Colon (tissue), 2 donors: Measurements from ENCODE around the gene CD2AP.
"Not testable (repeated sequence)": the region's sequence is repeated elsewhere in the genome, so short reads cannot be mapped to it uniquely, and the experiment has no call there.

Experiments used
- FAIRE-seq: peaks from 2 replicates; lab custom pipeline; 2012; peaks lifted over from hg19 to GRCh38; lab: Jason Lieb, UNC
- donor health status: control.
- donor health status: control.

CD2AP gene

DNA sequence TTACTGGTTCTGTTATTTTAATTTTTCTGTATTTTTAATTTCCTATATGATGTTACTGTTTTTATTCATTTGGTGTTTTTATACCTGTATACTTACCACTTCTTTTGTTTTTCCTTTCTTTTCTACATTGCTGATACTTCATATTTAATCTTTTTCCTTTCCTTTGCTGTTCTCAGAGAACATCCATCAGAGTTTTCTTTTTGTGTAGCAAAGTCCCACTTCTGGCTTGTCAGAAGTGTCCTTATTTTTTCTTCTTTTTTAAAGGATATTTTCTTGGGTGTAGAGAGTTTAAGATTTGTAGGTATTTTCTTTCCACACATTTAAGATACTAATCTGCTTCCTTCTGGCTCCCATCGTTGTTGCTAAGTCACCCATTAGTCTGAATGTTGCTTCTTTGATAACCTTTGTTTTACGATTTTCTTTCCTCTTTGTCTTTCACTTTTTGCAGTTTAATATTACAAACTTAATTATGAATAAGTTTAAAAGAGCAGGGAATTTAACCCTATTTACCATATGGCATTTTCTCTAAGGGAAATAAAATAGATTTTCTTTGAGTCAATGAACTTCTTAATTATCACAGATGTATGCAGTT is 18.5 kb downstream of the CD2AP start:
- peak; percentile 73 for FAIRE-seq

DNA sequence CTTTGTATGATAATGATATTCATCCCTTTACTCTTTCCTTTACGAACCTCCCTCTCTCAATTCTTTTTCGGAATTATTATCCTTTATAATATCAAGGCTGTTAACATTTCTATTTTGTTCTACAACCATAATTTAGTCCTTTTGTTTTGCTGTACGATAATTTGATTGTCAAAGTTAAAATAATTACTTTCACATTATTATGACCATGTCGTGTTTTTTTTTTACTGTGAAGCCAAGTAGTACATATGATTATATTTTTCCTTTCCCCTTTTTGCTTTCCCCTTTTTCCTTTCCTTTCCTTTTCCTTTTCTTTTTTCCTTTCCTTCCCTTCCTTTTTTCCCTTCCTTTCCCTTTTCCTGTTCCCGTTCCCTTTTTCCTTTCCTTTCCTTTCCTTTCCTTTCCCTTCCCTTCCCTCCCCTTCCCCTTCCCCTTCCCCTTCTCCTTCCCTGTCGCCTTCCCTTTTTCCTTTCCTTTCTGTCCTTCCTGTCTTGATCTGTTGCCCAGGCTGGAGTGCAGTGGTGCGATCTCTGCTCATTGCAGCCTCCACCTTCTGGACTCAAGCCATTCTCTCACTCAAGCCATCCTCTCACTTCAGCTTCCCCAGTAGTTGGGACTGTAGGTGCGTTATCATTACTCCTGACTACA is 19.5 kb downstream of the CD2AP start:
- no peak for FAIRE-seq

DNA sequence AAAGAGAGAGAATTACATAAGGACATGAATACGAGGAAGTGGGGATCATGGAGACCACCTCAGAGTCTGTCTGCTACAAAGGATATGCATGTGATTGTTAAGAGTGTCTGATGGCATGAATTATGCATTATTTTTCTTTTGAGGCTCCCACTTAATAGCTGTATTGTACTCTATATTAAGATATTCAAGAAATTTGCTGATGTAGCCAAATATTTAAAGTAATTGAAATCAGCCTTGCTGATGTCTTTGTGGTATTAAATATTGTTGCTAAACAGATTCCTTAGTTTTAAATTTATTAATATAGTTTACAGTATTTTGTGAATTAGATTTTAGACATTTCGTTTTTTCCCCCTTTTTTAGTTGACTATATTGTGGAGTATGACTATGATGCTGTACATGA is 25.3 kb downstream of the CD2AP start:
- FAIRE-seq = no peak

DNA sequence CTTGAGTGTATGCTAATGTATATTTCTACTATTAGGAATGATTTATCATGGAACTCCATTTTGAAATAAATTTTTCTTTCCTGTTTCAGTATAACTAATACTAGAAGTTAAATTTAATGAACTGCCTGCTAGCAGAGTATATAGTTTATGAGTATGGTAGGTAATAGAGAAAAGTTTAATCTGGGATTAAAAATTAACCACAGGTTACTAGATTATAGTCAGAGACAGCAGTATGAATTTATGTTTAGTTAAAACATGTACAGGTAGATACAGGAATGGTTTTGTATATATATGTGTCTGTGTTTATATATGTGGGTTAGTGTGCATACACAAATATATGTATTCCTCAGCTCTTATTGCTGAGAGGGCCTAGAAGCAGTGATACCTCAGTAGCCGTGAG is 32.3 kb downstream of the CD2AP start:
- peak; percentile 71 for FAIRE-seq

DNA sequence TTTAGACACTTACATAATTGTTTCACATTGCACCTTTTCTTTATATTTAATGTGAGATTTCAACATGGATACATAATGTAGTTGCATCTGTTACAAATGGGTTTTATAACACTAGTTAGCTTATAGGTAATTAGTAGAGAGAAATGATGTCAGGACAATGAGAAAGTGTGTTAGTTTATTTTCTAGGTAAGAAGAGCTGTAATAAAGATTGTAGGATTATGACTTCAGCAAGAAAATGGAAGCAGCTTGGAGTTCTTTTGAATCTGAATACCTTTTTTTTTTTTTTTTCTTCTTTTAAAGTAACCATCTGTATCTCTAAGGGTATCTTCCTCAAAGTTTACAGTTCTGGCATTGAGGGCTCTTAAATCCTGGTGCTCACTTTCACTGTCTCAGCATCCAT is 35.3 kb downstream of the CD2AP start:
- no peak for FAIRE-seq

DNA sequence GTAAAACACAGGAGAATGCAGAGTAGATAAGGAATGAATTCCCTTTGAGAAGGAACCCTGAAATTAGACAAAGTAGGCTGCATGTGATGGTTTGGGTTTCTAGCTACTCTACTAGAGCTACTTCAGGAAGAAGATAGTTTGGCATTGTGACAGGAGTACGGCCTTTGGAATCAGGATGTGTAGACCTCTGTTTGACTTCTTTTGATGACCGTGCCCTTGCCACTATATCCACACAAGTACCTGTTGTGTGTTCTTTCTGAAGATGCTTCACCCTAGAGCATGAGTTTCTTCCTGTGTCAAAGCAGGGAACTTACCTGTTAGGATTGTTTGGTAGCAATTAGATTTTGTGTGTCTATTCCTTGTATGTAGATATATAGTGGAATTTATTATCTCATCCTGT is 41.7 kb downstream of the CD2AP start:
- no peak for FAIRE-seq

DNA sequence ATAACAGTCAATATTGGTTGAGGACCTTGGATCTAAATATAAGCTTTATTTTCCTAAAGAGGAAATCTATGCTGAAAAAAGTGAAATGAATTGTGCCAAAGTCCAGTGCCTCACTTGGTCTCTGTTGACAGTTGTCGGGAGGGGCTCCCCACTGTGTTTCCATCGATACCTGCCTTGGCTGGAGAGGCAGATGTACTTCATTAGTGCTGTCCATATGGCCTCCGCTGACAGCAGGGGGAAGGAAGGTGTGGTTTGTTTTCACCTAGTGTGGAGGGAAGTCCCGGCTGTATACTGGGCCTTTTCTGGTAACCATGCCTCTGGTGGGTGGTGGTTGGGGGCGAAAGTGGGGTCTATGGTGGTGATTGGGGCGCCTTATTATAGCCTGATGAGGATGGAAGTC is 42.7 kb downstream of the CD2AP start:
- FAIRE-seq = no peak

DNA sequence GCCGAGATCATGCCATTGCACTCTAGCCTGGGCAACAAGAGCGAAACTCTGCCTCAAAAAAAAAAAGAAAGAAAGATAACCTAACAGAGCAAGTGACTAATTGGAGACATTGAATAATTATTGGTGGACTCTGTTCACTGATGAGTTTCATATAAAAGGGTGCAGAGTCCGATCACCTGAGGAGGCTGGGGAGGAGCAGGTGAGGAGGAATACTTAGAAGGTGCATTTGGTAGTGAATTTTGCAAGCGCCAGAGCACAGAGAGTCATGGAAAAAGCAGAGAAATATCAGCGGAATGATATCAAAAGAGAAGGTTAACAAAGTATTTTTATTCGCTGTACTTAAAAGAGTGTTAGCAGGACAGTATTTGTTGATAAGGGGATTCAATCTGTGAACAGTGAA is 44.4 kb downstream of the CD2AP start:
- no peak for FAIRE-seq

DNA sequence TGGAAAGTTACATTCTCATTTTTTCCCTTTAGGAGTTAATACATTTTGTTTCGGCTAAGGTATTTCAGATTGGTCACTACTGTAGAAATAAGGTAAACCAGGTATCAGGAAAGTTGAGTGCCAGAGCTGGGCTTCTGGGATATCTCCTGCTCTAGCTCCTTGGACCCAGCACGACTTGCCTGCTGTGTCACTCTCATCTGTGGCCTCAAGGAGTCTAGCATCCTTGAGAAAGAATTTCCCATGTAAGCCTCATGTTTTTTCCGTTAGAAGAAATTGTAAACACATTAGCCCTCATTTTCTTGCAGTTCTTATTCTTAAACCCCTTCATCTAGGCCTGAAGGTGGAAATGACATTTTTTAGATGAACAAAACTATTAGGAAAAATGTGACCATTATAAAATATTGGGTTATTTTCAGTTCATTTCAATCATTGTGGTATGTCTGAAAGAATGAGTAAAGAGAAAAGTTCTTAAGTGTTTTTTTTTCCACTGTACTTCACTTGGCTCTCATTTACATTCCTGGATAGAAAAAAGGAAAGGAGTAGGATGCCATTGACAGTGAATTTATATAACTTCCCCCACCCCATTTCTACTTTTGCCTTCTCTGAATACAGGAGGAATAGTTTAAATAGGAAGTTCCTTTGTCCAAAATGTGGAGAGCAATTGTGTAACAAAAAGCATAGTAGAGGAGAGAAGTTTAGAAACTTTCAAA is 46.7 kb downstream of the CD2AP start:
- no peak for FAIRE-seq

DNA sequence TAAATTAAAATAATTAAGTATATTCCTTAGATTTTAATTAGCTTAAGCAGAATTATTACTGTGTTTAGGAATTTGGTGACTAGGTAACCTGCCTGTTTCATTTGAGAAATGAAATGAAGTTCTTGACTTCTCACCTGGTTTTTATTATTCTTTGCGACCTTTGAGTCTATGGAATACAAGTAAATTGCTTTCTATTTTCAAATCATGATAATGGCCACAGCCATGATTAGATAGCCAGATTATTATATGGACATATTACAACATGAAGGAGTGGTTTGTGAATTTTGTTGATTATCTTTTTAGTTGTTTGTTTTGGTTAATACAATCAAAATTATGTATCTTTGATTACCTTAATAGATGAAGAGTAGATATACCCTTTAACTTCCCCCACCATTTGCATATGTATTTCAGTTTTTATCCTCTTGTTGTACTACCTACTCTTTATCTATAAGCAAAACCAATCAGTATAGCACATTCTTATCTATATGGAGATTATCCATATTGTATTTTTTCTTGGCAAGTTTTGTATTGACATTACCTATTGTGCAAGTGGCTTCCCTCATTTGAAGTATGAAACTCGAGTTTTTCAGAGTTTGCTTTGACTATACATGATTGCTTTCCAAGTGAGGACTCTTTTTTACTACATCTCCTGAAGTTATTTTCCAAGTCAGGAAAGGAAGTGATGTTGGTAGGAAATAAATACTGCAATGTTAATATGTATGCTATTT is 47.9 kb downstream of the CD2AP start:
- no peak for FAIRE-seq

DNA sequence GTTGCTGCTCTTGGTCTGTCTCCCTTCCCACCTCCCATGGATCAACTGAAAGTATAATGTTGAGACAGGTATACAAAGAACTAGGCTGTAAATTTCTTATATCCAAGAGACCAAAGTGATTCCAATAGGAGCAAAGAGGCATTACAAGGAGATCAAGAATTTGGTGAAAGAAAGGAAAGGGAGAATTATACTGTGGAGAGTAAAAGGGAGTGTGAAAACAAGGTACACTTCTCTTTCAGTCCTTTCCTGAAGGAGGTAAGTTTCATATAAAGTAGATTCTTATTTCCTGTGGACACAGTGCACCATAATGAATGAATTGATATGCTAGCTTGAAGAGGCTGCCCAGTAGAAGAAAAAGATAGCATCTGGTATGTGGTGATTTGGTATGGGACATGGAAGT is 49.7 kb downstream of the CD2AP start:
- no peak for FAIRE-seq

DNA sequence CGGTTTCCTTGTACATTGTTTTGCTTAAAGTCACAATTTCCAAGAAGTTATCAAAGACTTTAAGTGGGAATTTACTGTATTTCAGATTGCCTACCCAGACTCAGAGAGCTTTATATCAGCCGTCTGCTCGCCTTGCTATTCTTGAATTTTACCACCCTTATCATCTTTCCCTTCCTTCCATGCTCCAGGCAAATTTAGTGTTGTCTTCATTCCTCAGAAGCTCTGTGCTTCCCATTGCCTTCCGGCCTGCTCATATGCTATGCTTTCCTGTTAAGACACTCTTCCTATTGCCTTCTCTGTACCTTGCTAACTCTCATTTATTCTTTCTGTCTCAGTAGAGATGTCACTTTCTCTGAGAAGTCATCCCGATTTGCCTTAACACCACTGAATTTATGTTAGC is 52.1 kb downstream of the CD2AP start:
- FAIRE-seq = no peak

DNA sequence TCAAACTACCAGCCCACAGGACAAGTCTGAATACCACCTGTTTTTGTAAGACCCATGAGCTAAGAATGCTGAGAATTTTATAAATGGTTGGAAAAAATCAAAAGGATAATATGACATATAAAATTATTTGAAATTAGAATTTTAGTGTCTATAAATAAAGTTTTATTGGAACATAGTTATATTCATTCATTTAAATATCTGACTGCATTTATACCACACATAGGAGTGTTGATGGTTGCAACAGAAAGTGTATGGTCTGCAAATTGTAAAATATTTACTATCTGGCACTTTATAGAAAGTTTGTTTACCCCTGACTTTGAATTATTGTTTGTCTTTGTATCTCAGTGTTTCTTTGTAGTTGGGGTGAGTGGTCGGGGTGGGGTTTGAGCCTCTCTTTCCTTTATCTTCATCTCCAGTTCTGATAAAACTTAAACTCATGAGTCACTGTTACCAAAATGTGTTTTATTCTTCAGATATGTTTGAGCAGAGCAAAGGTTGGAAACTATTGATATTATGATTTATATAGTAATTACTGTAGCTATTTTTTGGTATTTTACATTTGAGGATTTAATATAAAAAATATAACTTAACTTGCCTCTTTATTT is 55.5 kb downstream of the CD2AP start:
- no peak for FAIRE-seq

DNA sequence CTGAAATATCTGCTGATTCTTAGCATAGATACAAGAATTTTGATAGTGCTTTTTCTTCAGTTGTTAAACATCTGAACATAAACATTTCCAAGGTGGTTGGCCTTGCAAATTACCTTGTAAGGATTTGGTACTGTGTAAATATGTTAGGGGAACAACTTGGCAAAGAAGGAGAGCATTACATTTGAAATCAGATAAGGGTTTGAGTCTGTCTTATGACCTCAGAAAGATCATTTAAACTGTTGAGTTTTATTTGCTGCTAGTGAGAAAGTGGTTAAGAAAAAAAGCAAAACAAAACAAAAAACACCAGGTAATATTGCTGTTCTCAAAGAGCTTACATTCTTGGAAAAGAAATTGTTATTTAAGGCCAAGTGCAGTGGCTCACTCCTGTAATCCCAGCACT is 56.5 kb downstream of the CD2AP start:
- FAIRE-seq = peak; percentile 14

DNA sequence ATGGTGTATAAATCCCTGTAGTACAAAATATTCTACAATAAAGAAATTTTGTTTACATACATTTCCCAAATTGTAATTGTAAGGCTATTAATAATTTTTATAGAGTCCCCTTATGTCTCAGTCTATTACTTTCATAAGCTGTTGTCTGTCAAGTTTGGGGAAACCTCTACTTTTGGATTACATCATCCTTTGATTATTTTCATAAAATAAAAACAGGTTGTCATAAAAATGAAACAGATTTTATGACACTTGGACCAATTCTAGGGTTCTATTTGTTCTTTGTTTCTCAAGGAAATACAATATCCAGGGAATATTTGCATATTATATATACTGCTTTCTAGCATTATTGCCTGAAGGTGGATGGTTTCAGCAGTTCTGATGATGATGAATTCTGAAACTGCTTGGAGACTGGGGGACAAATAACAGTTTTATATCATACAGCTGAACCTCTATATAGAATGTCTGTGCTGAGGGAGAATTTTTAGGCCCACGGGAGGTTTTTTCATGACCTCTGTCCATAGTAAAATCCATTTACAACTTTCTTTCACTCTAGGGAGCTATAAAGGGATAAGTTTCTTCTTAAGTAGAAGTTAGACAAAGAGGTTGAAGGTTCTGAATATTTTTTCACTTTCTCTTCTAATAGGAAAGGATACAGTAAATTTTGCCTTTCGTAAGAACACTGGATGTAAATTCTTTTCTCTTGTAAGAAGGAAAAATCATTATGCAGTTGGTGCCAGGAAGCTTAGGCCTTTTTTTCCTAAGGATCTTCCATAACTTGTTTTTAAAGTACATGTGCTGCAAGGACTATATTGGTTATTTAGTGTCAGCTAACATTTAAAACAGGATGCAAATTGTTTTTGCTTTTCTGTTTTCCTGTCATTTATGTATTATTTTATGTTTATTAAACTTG is 58.0 kb downstream of the CD2AP start:
- FAIRE-seq = peak; percentile 77

DNA sequence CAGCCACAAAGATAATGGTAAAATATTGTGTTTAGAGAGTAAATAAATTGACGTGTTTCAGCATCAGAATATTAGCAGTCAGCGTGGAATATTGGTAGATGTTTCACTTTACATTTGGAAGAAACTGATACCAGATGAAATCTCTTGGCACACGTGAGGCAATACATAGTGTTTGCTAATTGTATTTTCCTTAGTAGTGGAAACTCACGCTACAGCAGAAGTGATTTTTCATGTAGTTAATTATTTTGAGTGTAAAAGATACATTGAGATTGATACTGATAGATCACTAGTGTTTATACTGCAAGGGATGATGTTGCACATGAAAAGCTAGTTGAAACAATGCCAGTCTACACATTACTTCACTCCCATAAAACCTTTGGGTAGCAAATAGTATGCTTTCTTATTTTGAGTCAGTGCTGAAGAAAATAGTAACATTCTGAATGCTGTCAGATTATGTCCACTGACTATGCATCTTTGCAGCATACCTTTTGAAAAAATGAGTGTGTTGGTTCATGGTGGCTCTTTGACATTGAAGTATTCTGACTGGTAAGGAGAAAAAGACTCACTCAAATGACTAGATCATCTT is 59.3 kb downstream of the CD2AP start:
- no peak for FAIRE-seq

DNA sequence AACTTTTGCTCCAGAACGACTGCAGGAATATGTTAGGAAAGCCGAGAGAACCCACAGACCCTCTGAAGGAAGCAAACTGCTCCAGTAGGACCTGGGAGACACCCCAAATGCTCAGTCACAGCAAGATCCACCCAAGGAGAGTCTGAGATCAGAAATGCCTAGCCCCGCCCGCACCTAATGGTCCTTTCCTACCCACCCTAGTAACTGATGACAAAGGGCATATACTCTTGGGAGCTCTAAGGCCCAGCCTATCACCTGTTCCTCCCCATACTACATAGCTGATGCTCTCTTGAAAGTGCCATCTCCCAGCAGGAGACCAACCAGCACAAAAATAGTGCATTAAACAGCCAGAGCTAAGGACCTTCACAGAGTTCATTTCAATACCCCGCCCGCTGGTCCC is 67.6 kb downstream of the CD2AP start:
- FAIRE-seq = no peak

DNA sequence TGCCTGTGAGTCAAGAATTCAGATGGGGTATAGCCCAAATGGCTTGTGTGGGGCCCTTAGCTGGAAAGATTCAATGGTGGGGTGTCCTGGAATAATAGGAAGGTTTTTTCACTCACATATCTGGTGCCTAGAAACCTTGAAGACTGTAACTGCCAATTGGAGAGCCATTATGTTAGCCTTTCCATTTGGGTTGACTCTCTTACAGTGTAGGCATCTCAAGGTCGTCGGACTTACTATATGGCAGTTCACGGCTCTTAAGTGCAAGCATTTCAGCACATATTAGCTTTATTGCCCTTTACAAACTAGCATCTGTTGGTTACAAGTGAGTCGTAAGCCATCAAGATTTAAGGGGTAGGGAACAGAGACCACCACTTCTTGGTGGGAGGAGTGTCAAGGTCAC is 74.1 kb downstream of the CD2AP start:
- FAIRE-seq = no peak

DNA sequence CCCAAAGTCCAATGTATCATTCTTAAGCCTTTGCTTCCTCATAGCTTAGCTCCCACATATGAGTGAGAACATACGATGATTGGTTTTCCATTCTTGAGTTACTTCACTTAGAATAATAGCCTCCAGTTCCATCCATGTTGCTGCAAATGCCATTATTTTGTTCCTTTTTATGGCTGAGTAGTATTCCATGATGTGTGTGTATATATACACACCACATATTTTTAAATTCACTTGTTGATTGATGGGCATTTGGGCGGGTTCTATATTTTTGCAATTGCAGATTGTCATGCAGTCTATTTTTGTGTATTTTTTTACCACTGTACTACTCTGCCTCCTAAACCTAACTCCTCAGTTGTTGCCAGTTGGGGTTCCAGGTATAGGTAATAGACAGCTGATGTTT is 74.7 kb downstream of the CD2AP start:
- FAIRE-seq = no peak

DNA sequence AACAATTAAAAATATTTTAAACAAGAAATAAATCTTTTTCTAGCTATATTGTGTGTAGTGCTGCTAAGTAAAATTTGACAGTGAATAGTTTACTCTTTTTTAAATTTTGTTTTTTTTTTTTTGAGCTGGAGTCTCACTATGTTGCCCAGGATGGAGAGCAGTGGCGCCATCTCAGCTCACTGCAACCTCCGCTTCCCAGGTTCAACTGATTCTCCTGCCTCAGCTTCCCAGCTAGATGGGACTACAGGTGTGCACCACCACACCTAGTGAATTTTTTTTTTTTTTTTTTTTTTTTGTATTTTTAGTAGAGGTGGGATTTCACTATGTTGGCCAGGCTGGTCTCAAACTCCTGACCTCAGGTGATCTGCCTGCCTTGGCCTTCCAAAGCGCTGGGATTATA is 75.7 kb downstream of the CD2AP start:
- not testable (repeated sequence) for FAIRE-seq

DNA sequence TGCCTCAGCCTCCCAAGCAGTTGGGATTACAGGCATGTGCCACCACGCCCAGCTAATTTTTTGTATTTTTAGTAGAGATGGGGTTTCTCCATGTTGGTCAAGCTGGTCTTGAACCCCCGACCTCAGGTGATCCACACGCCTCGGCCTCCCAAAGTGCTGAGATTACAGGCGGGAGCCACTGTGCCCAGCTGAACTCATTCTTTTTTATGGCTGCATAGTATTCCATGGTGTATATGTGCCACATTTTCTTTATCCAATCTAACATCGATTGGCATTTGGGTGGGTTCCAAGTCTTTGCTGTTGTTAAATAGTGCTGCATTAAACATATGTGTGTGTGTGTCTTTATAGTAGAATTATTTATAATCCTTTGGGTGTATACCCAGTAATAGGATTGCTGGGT is 78.9 kb downstream of the CD2AP start:
- not testable (repeated sequence) for FAIRE-seq
